Fibroblast of pulmonary artery (primary cell): ENCODE results near the gene SRD5A2.

Experiments
- DNase-seq: peaks from one replicate; pipeline ENCODE4 v3.0.0-alpha.2; 2010; ENCODE audit warnings: low read depth
- H3K4me3 ChIP-seq: replicated peaks from 2 replicates; pipeline ENCODE4 v1.5.1; 2011; ENCODE audit warnings: low read depth, mild to moderate bottlenecking, control low read depth, low read length, moderate library complexity
- CTCF ChIP-seq: IDR thresholded peaks from 2 replicates; pipeline ENCODE4 v1.5.1; 2011; ENCODE audit warnings: mild to moderate bottlenecking, control low read depth, low read length, inconsistent platforms; ENCODE audit errors: missing control alignments

The SRD5A2 gene

GRCh38 chr2:31580321-31581117, at the start of gene SRD5A2:
Gene SRD5A2 (minus strand): TSS chr2:31580938. CDS start chr2:31580900, 38 bp downstream.
- DNase-seq, result no peak
- H3K4me3 ChIP-seq, result no peak within 1 kb of the TSS
- no peak for TF ChIP-seq CTCF

GRCh38 chr2:31606509-31606908, 25.8 kb upstream of the SRD5A2 start:
- no peak for DNase-seq
- H3K4me3 ChIP-seq, result no peak overlapping the region
- no peak for TF ChIP-seq CTCF

- no peak overlapping the region for H3K4me3 ChIP-seq
Observed at GRCh38 chr2:31598694-31599093, 18.0 kb upstream of the SRD5A2 start.

GRCh38 chr2:31586230-31586629, 5.5 kb upstream of the SRD5A2 start:
- no peak for TF ChIP-seq CTCF
- H3K4me3 ChIP-seq, result no peak overlapping the region
- DNase-seq, result no peak

More at GRCh38 chr2:31598694-31599093, 18.0 kb upstream of the SRD5A2 start:
- no peak for TF ChIP-seq CTCF
- DNase-seq, result no peak

GRCh38 chr2:31581124-31581795, 522 bp upstream of the SRD5A2 start:
- no peak for DNase-seq
- no peak overlapping the region for H3K4me3 ChIP-seq
- no peak for TF ChIP-seq CTCF

GRCh38 chr2:31579996-31580320, 780 bp downstream of the SRD5A2 start:
- DNase-seq, result no peak
- no peak overlapping the region for H3K4me3 ChIP-seq
- no peak for TF ChIP-seq CTCF
